ENCODE results near the gene ENOX2.

GRCh38 chrX:130829526-130830515 lies 73.2 kb downstream of the ENOX2 start:
- TF ChIP-seq CTCF (IDR thresholded peaks at IDR 0.05) (no peak), EP300 (IDR thresholded peaks at IDR 0.05) (no peak)

Data from tibial nerve (tissue), 4 donors.